SIG-M5 treated with dmso at 0.1 percent for 504 hours (cell line): ENCODE data around the gene PPM1D.

ENCODE experiments used
- DNase-seq: peaks from one replicate; lab custom pipeline; 2025; ENCODE audit not compliant: unreplicated experiment; lab: John Stamatoyannopoulos, UW

The PPM1D gene

DNA sequence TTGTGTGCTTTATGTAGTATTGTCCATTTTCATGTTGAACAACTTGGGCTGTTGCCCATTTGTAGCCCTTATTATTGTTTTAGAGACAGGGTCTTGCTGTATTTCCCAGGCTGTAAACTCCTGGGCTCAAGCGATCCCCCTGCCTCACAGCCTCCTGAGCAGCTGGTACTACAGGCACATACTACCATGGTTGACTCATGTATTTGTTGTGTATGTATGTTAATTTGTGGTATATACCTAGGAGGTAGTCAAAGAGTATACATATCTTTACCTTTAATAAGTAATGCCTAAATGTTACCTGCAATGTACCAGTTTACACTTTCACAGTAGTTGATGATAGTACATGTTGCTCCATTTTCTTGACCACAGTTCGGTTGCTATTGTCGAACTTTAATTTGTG is 18.1 kb downstream of the PPM1D start:
- no peak for DNase-seq

DNA sequence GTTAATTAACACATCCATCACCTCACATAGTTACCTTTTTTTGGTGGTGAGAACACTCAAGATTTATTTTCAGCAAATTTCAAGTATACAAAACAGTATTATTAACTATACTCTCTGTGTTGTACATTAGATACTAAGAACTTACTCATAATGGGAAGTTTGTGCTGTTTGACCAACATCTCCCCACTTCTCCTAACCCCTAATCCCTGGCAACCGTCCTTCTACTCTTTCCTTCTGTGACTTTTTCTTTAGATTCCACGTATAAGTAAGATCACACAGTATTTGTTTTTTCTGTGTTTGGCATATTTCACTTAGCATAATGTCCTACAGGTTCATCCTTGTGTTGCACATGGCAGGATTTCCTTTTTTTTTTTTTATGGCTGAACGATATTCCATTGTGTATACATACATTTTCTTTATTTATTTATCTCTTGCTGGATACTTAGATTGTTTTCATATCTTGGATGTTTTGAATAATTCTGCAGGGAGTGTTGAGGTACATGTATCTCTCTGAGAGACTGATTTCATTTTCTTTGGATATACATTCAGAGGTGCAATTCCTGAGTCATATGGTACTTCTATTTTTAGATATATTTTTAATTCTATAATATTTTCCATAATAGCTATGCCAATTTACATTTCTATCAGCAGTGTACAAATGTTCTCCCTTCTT is 19.0 kb downstream of the PPM1D start:
- DNase-seq: no peak

DNA sequence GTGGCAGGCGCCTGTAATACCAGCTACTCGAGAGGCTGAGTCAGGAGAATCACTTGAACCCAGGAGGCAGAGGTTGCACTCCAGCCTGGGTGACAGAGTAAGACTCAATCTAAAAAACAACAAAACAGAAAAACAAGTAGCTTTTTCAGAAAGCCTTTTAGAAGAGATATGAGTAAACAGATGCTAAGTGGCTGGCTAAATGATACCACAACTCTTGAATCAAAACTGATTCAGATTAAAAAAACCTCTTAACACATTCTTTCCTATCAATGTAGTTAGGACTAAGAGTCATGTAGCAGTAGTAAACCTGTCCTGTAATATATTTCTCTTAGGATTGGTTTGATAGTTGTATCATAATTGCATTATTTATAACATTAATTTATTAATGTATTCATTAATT is 23.0 kb downstream of the PPM1D start:
- no peak for DNase-seq

DNA sequence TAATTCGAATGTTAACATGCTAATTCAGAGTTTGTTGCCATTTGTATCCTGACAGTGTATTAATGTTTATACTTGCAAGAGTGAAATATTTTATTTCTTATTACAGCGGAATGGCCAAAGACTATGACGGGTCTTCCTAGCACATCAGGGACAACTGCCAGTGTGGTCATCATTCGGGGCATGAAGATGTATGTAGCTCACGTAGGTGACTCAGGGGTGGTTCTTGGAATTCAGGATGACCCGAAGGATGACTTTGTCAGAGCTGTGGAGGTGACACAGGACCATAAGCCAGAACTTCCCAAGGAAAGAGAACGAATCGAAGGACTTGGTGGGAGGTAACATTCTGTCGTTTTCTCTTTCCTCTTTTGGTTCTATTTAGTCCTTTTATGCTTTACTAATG is 23.4 kb downstream of the PPM1D start:
- no peak for DNase-seq

DNA sequence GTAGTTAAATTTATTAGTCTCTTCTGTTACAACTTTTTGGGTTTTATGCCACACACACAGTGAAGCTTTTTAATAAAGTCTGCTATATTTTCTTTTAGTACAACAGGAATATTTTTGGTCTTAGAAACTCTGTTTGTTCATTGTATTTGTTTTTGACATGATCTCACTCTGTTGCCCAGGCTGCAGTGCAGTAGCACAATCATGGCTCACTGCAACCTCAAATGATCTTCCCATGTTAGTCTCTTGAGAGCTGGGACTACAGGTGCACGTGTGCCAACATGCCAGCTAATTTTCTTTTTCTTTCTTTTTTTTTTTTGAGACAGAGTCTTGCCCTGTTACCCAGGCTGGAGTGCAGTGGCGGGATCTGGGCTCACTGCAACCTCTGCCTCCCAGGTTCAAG is 27.1 kb downstream of the PPM1D start:
- peak; percentile 82 for DNase-seq

DNA sequence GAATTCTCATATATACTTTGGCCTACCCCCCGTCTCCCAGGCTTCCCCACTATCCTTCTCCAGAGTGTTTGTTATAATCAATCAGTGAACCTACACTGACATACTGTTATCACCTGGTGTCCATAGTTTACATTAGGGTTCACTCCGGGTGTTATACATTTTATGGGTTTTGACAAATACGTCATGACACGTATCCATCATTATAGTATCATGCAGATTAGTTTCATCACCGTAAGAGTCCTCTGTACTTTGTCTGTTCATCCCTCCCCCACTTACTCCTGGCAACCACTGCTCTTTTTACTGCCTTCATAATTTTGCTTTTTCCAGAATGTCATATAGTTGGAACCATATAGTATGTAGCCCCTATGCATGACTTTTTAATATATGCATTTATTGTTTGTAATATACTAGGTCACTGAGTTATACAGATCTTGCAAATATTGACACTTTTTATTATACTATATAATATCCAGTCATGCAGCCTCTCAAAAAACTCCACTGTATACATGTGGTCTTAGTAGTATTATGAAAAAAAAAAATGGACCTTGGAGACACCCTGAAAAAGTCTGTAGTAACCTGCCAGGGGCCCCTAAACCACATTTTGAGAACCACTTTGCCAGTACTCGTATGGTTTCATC is 28.4 kb downstream of the PPM1D start:
- no peak for DNase-seq

DNA sequence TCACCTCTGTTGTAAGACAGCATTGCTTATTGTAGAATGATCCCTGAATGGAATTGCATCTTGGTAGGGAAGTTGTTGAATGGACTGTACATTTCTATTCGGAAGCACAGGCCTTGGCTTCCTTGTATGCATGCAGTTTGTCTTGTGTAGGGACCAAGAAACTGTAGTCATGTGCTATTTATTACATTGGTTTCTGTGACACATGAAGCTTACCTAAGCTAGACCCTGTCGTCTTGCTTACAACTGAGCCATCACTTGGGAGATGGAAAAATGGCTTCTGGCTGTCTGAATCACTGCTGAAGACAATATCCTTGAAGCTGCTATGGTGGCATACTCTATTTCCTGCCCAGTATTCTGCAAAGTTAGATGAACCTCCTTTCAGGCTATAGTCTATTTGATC is 29.1 kb downstream of the PPM1D start:
- no peak for DNase-seq

DNA sequence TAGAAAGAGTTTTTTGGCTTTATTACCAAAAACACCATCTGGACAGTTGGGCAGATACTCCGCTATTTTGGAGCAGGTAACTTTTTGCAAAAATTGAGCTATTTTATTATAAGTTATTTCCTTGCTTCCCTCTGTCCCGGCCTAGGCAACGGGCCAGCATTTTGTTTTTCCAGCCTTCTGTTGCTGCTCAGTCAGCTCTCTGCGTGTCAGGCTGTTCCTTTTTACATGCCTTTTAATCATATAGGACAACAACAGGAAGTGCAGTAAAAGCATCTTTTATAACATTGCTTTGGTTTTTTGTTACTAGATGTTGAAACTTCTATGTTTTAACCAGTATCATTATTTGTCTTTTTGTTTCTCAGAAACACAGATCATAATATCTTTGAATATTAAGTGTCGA is 30.4 kb downstream of the PPM1D start:
- DNase-seq: no peak

DNA sequence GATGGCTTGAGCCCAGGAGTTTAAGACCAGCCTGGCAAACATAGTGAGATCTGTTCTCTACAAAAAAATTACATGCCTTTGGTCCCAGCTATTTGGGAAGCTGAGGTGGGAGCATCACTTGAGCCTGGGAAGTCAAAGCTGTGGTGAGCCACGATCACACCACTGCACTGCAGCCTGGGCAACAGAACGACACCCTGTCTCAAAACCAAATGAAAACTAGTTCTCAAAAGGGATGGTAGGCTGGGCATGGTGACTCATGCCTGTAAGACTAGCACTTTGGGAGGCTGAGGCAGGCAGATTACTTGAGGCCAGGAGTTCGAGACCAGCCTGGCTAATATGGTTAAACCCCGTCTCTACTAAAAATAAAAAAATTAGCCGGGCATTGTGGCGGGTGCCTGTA is 31.1 kb downstream of the PPM1D start:
- DNase-seq: no peak

DNA sequence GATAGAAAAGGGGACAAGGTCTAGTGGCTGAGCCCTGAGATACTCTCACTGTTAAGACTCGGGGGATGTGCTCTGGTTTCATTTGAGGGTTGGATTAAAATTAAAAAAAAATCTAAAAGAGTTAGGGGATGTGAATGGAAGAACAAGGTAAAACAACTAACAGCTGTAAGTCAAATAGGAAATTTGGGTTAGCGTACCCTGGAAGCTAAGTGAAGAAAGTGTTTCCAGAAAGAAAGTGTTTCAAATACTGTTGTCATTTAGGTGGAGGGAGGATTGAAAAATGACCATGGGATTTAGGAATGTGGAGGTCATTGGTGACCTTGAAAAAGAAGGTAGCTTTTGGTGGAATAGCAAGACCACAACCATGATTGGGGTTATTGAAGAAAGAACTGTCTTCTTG is 37.7 kb downstream of the PPM1D start:
- DNase-seq: no peak

DNA sequence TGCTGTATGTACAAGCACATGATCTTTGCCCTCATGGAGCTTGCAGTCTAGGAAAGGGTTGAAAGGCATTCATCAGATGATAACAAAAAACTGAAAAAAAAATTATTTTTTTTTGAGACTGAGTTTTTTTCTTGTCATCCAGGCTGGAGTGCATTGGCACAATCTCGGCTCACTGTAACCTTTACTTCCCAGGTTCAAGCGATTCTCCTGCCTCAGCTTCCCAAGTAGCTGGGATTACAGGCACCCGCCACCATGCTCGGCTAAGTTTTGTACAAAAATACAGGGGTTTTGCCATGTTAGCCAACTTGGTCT is 39.0 kb downstream of the PPM1D start:
- no peak for DNase-seq

DNA sequence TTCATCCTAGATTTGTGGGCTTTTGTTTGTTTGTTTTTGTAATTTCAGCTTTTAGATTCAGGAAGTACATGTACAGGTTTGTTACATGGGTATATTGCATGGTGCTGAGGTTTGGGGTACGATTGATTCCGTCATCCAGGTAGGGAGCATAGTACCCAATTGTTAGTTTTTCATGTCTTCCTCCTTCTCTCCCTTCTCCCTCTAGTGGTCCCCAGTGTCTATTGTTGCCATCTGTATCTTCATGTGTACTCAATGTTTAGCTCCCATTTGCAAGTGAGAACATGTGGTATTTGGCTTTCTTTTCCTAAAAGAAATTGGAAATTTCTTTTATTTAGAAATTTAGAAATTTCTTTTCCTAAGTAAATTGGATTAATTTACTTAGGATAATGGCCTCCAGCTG is 40.5 kb downstream of the PPM1D start:
- DNase-seq: peak; percentile 86

DNA sequence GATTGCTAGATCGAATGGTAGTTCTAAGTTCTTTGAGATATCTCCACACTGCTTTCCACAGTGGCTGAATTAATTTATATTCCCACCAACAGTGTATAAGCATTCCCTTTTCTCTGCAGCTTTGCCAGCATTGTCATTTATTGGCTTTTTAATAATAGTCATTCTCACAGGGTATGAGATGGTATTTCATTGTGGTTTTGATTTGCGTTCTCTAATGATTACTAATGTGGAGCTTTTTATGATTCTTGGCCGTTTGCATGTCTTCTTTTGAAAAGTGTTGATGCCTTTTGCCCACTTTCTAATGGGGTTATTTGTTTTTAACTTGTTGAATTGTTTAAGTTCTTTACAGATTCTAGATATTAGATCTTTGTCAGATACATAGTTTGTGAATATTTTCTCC is 41.1 kb downstream of the PPM1D start:
- no peak for DNase-seq

DNA sequence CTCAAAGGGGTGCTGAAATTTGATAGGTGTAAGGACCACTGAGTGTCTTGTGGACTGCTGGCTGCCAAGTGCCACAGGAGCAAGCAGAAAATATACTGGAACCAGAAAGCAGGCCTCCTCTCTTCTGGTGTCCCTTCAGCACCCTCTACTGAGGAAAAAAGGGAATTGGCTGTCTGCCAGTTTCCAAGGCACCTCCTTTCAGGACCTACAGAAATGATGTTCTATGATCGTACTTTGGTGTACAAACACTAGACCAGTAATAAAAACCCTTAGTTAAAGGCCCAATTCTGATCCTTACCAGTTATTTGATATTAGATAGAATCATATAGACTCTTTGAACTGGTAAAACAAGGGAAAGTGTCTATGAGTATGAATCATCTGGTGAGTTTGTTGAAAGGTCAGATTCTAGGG is 41.8 kb downstream of the PPM1D start:
- DNase-seq: peak; percentile 99

DNA sequence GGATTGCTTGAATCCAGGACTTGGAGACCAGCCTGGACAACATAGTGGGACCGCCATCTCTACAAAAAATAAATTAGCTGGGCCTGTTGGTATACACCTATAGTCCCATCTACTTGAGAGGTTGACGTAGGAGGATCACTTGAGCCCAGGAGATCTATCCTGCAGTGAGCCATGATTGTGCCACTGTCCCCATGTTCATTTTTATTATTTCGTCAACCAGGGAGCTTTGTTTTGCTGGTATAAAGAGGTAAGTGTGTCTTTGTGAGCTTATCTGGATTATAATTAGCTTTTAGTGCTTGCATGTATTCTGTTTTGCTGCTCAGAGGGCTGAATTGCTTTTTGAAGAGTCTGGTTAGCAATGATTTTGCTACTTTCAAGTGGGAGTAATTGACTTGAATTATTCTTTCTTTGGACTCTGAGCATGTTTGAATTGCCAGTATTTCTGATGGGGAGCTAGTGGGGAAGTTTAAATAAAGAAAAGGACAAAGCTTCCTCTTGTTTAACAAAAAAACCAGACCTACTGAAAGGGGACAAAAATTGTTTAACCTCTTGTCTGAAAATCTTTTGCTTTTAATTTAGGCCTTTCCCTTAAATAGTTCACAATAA is 46.0 kb downstream of the PPM1D start:
- DNase-seq: no peak

DNA sequence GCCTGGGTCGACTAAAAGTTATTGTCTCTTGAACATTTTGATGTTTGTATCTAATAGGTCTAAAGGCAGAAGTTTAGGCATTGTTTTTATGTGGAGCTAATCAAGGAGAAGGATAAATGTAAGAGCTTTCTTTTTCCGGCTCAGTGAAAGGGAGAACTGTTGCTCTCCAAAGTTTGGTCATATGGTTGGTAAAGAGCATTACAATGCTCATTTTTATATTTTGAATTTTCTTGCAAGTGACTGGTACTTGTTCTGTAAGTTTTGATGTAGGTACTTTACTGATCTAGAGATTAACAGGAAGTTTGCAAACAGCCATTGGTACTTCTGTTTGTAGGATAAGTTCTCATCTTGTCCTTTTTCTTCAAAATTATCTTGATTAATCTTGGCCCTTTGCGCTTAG is 46.7 kb downstream of the PPM1D start:
- DNase-seq: no peak

DNA sequence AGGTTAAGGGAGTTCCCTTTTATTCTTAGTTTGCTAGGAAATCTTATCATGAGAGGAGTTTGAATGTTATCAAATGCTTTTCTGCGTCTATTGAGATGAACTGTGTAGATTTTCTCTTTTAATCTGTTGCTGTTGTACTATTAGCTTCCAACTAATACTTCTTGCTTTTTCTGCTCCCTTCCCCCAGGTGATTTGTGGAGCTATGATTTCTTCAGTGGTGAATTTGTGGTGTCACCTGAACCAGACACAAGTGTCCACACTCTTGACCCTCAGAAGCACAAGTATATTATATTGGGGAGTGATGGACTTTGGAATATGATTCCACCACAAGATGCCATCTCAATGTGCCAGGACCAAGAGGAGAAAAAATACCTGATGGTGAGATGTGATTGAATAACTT is 47.7 kb downstream of the PPM1D start:
- DNase-seq: no peak

DNA sequence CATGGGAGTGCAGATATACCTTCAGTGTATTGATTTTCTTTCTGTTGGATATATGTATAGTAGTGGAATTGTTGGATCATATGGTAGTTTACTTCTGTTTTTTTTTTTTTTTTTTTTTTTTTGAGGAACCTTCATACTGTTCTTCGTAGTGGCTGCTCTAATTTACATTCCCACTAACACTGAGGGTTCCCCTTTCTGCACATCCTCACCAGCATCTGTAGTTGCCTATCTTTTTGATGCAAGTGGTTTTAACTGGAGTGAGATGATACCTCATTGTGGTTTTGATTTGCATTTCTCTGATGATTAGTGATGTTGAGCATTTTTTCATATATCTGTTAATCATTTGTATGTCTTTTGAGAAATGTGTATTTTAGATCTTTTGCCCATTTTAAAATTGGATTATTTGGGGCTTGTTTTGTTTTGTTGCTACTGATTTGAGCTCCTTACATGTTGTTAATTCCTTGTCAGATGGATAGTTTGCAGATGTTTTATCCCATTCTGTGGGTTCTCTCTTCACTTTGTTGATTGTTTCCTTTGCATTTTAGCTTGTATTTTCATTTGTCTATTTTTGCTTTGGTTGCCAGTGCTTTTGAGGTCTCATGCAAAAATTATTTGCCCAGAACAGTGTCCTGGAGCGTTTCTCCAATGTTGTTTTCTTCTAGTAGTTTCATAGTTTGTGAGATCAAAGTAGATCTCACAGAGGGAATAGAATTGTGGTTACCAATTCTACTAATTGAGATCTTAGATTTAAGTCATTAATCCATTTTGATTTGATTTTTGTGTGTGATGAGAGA is 52.7 kb downstream of the PPM1D start:
- DNase-seq: peak; percentile 61

DNA sequence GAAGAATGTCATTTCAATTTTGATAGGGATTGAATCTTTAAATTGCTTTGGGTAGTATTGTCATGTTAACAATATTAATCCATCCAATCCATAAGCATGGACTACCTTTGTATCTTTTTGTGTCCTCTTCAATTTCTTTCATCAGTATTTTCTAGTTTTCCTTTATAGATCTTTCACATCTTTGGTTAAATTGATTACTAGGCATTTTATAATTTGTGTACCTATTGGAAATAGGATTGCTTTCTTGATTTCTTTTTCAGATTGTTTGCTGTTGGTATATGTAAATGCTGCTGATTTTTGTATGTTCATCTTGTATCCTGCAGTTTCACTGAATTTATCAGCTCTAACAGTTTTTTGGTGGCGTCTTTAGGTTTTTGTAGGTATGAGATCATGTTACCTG is 53.6 kb downstream of the PPM1D start:
- no peak for DNase-seq

DNA sequence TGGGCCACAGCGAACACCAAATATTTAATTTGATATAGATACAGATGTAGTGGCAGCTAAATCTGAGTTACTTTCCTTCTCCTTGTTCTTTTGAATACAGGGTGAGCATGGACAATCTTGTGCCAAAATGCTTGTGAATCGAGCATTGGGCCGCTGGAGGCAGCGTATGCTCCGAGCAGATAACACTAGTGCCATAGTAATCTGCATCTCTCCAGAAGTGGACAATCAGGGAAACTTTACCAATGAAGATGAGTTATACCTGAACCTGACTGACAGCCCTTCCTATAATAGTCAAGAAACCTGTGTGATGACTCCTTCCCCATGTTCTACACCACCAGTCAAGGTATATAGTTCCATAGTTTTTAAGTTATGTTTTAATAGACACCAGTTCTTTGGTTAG is 56.5 kb downstream of the PPM1D start:
- DNase-seq: no peak

DNA sequence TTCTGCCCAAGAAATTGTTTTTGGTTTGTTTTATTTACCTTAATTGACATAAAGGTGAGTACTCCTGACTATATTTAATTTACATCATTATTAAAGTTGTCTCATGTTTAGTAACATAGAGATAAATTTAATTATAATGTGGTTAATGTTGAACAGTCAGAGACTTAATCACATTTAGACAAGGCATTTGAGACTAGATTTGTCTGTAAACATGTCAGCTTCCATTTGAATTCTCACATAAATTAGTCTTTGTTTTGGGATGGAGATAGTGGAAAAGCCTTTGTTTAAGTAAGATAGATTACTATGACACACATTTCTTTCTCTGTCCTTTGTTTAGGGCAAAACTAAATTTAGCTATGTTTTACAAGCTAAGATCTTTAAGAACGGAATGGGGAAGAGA is 59.2 kb downstream of the PPM1D start:
- no peak for DNase-seq

DNA sequence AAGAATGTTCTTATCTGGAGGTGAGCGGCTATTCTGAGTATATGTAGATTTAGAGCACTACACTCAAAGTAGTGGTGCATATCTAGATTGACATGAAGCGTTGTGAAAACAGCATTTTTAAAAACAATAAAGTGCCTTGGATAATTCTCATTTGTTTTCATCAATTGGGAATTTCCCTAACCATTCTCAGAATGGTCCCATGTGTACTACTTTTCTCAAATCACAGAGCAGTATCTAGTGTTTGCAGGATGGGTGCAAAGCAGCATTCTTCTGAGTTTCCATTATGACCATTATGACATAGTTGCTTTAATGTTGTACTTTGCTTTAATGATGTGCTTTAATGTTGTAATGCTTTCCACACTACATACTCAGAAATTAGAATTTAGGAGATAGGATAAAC is 61.5 kb downstream of the PPM1D start:
- DNase-seq: no peak
